Measurements from ENCODE around the gene PITX2.

Gene PITX2

DNA sequence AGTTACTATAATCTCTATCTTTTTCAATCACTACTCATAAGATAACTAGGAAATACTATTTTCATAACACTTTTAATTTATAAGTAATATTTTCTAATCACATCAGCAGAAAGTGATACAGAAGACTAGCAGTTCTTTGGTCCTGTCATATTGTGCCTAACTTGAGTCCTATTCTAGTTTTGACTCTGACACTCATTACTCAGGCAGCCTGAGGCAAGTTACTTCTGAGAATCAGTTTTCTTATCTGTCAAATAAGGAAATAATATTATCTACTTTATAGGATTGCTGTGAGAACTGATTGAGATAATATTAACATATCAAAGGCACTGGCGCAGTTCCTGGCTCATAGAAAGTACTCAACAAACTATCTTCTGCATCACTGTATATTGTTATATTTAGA lies 17.8 kb downstream of the PITX2 start:
- Histone ChIP-seq H3K4me1 (ENCODE audit: low read depth, poor library complexity, severe bottlenecking) (no peaks in the 10 kb centered on the region), H3K27ac (no peak overlapping the region), H3K9ac (no peak overlapping the region), H2AFZ (ENCODE audit: low read depth) (no peak overlapping the region), H3K36me3 (ENCODE audit: insufficient read depth) (no peaks in the 10 kb centered on the region), H3K4me2 (no peak overlapping the region), H3K79me2 (ENCODE audit: insufficient read depth, low read depth) (no peaks in the 10 kb centered on the region), H3K4me3 (IDR thresholded peaks at IDR 0.05; ENCODE audit: insufficient read depth, low read depth, low read length) (no peak overlapping the region), H3K27me3 (ENCODE audit: insufficient read depth, low read depth) (no peaks in the 10 kb centered on the region), H4K20me1 (ENCODE audit: insufficient read depth) (no peaks in the 10 kb centered on the region)
- TF ChIP-seq, protein P1, sequence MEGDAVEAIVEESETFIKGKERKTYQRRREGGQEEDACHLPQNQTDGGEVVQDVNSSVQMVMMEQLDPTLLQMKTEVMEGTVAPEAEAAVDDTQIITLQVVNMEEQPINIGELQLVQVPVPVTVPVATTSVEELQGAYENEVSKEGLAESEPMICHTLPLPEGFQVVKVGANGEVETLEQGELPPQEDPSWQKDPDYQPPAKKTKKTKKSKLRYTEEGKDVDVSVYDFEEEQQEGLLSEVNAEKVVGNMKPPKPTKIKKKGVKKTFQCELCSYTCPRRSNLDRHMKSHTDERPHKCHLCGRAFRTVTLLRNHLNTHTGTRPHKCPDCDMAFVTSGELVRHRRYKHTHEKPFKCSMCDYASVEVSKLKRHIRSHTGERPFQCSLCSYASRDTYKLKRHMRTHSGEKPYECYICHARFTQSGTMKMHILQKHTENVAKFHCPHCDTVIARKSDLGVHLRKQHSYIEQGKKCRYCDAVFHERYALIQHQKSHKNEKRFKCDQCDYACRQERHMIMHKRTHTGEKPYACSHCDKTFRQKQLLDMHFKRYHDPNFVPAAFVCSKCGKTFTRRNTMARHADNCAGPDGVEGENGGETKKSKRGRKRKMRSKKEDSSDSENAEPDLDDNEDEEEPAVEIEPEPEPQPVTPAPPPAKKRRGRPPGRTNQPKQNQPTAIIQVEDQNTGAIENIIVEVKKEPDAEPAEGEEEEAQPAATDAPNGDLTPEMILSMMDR (conservative IDR thresholded peaks at IDR 0.05; ENCODE audit: low read depth, low read length): no peak

DNA sequence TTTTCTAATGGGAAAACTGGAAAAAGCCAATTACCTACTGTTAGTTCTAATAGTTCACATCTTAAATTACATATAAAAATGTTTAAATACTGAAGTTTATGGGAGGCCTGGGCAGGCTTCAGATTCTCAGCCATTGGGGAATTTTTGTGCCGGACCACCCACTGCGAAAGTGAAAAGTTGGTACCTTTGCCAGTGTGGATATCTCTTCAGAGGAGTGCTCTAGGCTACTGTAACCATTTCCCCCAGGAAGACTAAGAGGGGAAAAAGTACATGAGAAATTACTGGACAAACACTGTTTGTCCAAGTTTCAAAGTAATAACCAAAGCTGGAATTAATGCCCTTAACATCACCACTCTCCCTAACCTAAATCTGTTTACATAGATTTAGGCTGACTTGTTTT lies 20.8 kb downstream of the PITX2 start:
- H2AFZ ChIP-seq (ENCODE audit: low read depth): no peak overlapping the region
- no peak overlapping the region for H3K4me3 ChIP-seq (IDR thresholded peaks at IDR 0.05; ENCODE audit: insufficient read depth, low read depth, low read length)
- H3K9ac ChIP-seq: no peak overlapping the region
- H3K27me3 ChIP-seq (ENCODE audit: insufficient read depth, low read depth): no peaks in the 10 kb centered on the region
- no peaks in the 10 kb centered on the region for H3K79me2 ChIP-seq (ENCODE audit: insufficient read depth, low read depth)
- TF ChIP-seq, protein P1 (conservative IDR thresholded peaks at IDR 0.05; ENCODE audit: low read depth, low read length): no peak
- H3K36me3 ChIP-seq (ENCODE audit: insufficient read depth): no peaks in the 10 kb centered on the region
- H3K4me2 ChIP-seq: no peak overlapping the region
- H4K20me1 ChIP-seq (ENCODE audit: insufficient read depth): no peaks in the 10 kb centered on the region
- H3K4me1 ChIP-seq (ENCODE audit: low read depth, poor library complexity, severe bottlenecking): no peaks in the 10 kb centered on the region
- no peak overlapping the region for H3K27ac ChIP-seq

DNA sequence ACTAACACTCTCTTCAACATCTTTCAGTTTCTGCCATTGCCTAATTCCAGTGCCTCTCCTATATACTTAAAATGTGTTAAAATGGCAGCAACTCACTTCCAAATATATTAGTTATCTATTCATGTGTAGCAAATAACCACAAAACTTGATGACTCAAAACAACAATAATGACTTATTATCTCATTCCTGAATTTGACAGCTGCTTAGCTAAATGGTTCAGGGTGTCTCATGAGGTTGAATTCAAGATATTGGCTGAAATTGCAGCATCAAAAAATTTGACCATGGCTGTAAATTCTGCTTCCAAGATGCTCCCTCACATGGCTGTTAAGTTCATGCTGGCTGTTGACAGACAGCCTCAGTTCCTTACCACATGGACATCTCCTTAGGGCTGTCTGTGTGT lies 25.3 kb downstream of the PITX2 start:
- H3K4me1 ChIP-seq (ENCODE audit: low read depth, poor library complexity, severe bottlenecking): no peaks in the 10 kb centered on the region
- H3K4me2 ChIP-seq: no peak overlapping the region
- TF ChIP-seq, protein P1 (conservative IDR thresholded peaks at IDR 0.05; ENCODE audit: low read depth, low read length): no peak
- H3K79me2 ChIP-seq (ENCODE audit: insufficient read depth, low read depth): no peaks in the 10 kb centered on the region
- H3K9ac ChIP-seq: no peak overlapping the region
- H4K20me1 ChIP-seq (ENCODE audit: insufficient read depth): no peaks in the 10 kb centered on the region
- no peak overlapping the region for H2AFZ ChIP-seq (ENCODE audit: low read depth)
- H3K27me3 ChIP-seq (ENCODE audit: insufficient read depth, low read depth): no peaks in the 10 kb centered on the region
- no peaks in the 10 kb centered on the region for H3K36me3 ChIP-seq (ENCODE audit: insufficient read depth)
- H3K4me3 ChIP-seq (IDR thresholded peaks at IDR 0.05; ENCODE audit: insufficient read depth, low read depth, low read length): no peak overlapping the region
- H3K27ac ChIP-seq: no peak overlapping the region

DNA sequence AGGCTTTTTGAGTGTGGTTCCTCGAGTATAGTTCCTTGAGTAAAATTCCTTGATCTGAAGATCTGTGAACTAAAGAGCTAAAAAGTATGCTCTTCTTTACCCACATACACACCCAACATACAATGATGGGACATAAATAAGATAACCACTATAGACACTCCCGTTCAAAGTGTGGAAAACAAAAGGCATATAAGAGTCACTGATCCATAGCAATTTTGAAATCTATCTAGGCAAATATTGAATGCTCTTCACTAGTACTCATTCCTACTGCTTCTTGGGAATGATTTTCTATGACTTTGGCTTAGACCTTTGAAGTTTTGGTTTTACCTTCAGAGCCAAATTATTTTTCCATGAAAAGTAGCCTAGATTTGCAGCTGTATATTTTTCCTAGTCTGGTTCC lies 26.4 kb downstream of the PITX2 start:
- Histone ChIP-seq H3K27ac (no peak overlapping the region), H4K20me1 (ENCODE audit: insufficient read depth) (no peaks in the 10 kb centered on the region), H3K79me2 (ENCODE audit: insufficient read depth, low read depth) (no peaks in the 10 kb centered on the region), H2AFZ (ENCODE audit: low read depth) (no peak overlapping the region), H3K4me2 (no peak overlapping the region), H3K27me3 (ENCODE audit: insufficient read depth, low read depth) (no peaks in the 10 kb centered on the region), H3K4me3 (IDR thresholded peaks at IDR 0.05; ENCODE audit: insufficient read depth, low read depth, low read length) (no peak overlapping the region), H3K4me1 (ENCODE audit: low read depth, poor library complexity, severe bottlenecking) (no peaks in the 10 kb centered on the region), H3K36me3 (ENCODE audit: insufficient read depth) (no peaks in the 10 kb centered on the region; the same call in 1 of the 2 replicates), H3K9ac (no peak overlapping the region)
- TF ChIP-seq, protein P1 (conservative IDR thresholded peaks at IDR 0.05; ENCODE audit: low read depth, low read length): no peak

Data from KMS-11 (cell line).